ENCODE results near the gene OR3A1. TPM values are rescaled to one million over a fixed set of nuclear protein-coding genes. Genes with fewer than 3 reads are reported as not detected.
"Not testable (repeated sequence)": the region's sequence is repeated elsewhere in the genome, so short reads cannot be mapped to it uniquely, and the experiment has no call there.

Gene OR3A1
- total and polyA plus RNA-seq, 2 experiments from 2014 or later = not detected

- Histone ChIP-seq H3K9me3 (ENCODE audit: low read depth) (no peaks in the 10 kb centered on the region), H3K4me3 (no peak overlapping the region), H3K4me1 (ENCODE audit: low read depth) (no peaks in the 10 kb centered on the region), H3K27me3 (no peaks in the 10 kb centered on the region), H3K27ac (no peak overlapping the region), H3K36me3 (no peaks in the 10 kb centered on the region)
- no peak for TF ChIP-seq CTCF (IDR thresholded peaks at IDR 0.05; ENCODE audit: low read depth, low read length)
- DNase-seq (ENCODE audit: low read depth in 1 of 2, low spot score in 1 of 2) = no peak
These were observed 2.5 kb downstream of the OR3A1 start for GRCh38 chr17:3295632-3296031.

- not testable (repeated sequence) for H3K9me3 ChIP-seq (ENCODE audit: low read depth); H3K36me3 ChIP-seq; H3K27ac ChIP-seq; H3K4me3 ChIP-seq; DNase-seq (ENCODE audit: low read depth in 1 of 2, low spot score in 1 of 2); H3K27me3 ChIP-seq; H3K4me1 ChIP-seq (ENCODE audit: low read depth)
These were observed 4.6 kb downstream of the OR3A1 start for GRCh38 chr17:3293548-3293947.

GRCh38 chr17:3282901-3283300 is 15.3 kb downstream of the OR3A1 start:
- DNase-seq (ENCODE audit: low read depth in 1 of 2, low spot score in 1 of 2) = no peak
- Histone ChIP-seq H3K36me3 (no peaks in the 10 kb centered on the region), H3K27me3 (no peaks in the 10 kb centered on the region), H3K27ac (no peak overlapping the region), H3K9me3 (ENCODE audit: low read depth) (no peaks in the 10 kb centered on the region), H3K4me1 (ENCODE audit: low read depth) (no peaks in the 10 kb centered on the region), H3K4me3 (no peak overlapping the region)
- no peak for TF ChIP-seq CTCF (IDR thresholded peaks at IDR 0.05; ENCODE audit: low read depth, low read length)

GRCh38 chr17:3276126-3276525 is 22.0 kb downstream of the OR3A1 start:
- no peak for TF ChIP-seq CTCF (IDR thresholded peaks at IDR 0.05; ENCODE audit: low read depth, low read length)
- no peak for DNase-seq (ENCODE audit: low read depth in 1 of 2, low spot score in 1 of 2)
- Histone ChIP-seq H3K9me3 (ENCODE audit: low read depth) (peaks cover 3% of the 10 kb centered on the region), H3K36me3 (no peaks in the 10 kb centered on the region), H3K27ac (no peak overlapping the region), H3K4me1 (ENCODE audit: low read depth) (no peaks in the 10 kb centered on the region), H3K4me3 (no peak overlapping the region), H3K27me3 (no peaks in the 10 kb centered on the region)

- H3K9me3 ChIP-seq (ENCODE audit: low read depth) = no peaks in the 10 kb centered on the region
- H3K36me3 ChIP-seq = no peaks in the 10 kb centered on the region
- DNase-seq (ENCODE audit: low read depth in 1 of 2, low spot score in 1 of 2) = no peak
- no peak for TF ChIP-seq CTCF (IDR thresholded peaks at IDR 0.05; ENCODE audit: low read depth, low read length)
- no peaks in the 10 kb centered on the region for H3K4me1 ChIP-seq (ENCODE audit: low read depth)
- H3K27me3 ChIP-seq = no peaks in the 10 kb centered on the region
- no peak overlapping the region for H3K4me3 ChIP-seq
- no peak overlapping the region for H3K27ac ChIP-seq
These were observed 26.9 kb downstream of the OR3A1 start for GRCh38 chr17:3271072-3271848.

- no peaks in the 10 kb centered on the region for H3K9me3 ChIP-seq (ENCODE audit: low read depth)
- no peak for TF ChIP-seq CTCF (IDR thresholded peaks at IDR 0.05; ENCODE audit: low read depth, low read length)
- H3K4me1 ChIP-seq (ENCODE audit: low read depth) = no peaks in the 10 kb centered on the region
- H3K36me3 ChIP-seq = no peaks in the 10 kb centered on the region
- DNase-seq (ENCODE audit: low read depth in 1 of 2, low spot score in 1 of 2) = no peak
- H3K27me3 ChIP-seq = no peaks in the 10 kb centered on the region
- no peak overlapping the region for H3K27ac ChIP-seq
- H3K4me3 ChIP-seq = no peak overlapping the region
These were observed 37.6 kb downstream of the OR3A1 start for GRCh38 chr17:3260600-3260999.
